CD14-positive monocyte (primary cell): ENCODE measurements around the gene PGM2. TPM values are rescaled to one million over a fixed set of nuclear protein-coding genes. Genes with fewer than 3 reads are reported as not detected.

Source experiments
- DNase-seq, 3 donors: peaks; one replicate each; pipeline ENCODE4 v3.0.0-alpha.2; 2011 to 2022
- H2AFZ ChIP-seq: 2 replicates; pipeline ENCODE4 v1.6.0; 2012; ENCODE audit warnings: mild to moderate bottlenecking, low read depth, low read length, inconsistent platforms; ENCODE audit not compliant: insufficient read depth, poor library complexity, severe bottlenecking
- H3K27ac ChIP-seq, 2 donors: 1 replicate in 1 of 2; 2 replicates in 1 of 2; pipeline ENCODE4 v1.5.1; 2012 to 2013; ENCODE audit warnings: low read length in 2 of 2, control low read depth in 1 of 2, inconsistent platforms in 1 of 2, low read depth in 1 of 2, mild to moderate bottlenecking in 1 of 2
- H3K27me3 ChIP-seq, 2 donors: one replicate each; pipeline versions ENCODE4 v1.6.0 to v1.6.1; 2011 to 2013; ENCODE audit warnings: low read length in 2 of 2; ENCODE audit not compliant: control insufficient read depth in 2 of 2, insufficient read depth in 2 of 2
- H3K36me3 ChIP-seq, 2 donors: replicated peaks in 1 of 2; 1 replicate in 1 of 2; 2 replicates in 1 of 2; pipeline versions ENCODE4 v1.5.1 to v1.6.1; 2012 to 2013; ENCODE audit warnings: low read length in 2 of 2, control low read depth in 1 of 2, inconsistent platforms in 1 of 2, mild to moderate bottlenecking in 1 of 2; ENCODE audit not compliant: insufficient read depth in 2 of 2, control insufficient read depth in 1 of 2
- H3K4me1 ChIP-seq, 2 donors: 1 replicate in 1 of 2; 2 replicates in 1 of 2; pipeline versions ENCODE4 v1.5.1 to v1.6.1; 2012 to 2013; ENCODE audit warnings: low read length in 2 of 2, control low read depth in 1 of 2, inconsistent platforms in 1 of 2, mild to moderate bottlenecking in 1 of 2, moderate library complexity in 1 of 2; ENCODE audit not compliant: insufficient read depth in 2 of 2, control insufficient read depth in 1 of 2
- H3K4me2 ChIP-seq: replicated peaks from 2 replicates; pipeline ENCODE3; 2012; ENCODE audit warnings: low read length, moderate library complexity, mild to moderate bottlenecking; ENCODE audit not compliant: poor library complexity, severe bottlenecking; ENCODE audit errors: extremely low read depth
- H3K4me3 ChIP-seq, 3 experiments: fragments of 200-600 bp in 1 of 3; sonication (generic) in 1 of 3; replicated peaks in 1 of 3; 1 replicate in 2 of 3; 2 replicates in 1 of 3; pipeline ENCODE4 v1.5.1; 2011 to 2013; ENCODE audit warnings: low read length in 3 of 3, mild to moderate bottlenecking in 3 of 3, control low read depth in 2 of 3, low read depth in 2 of 3, inconsistent platforms in 1 of 3, moderate library complexity in 1 of 3
- H3K79me2 ChIP-seq: 2 replicates; pipeline ENCODE4 v1.6.0; 2012; ENCODE audit warnings: mild to moderate bottlenecking, control low read depth, inconsistent platforms, low read length, moderate library complexity; ENCODE audit not compliant: insufficient read depth
- H3K9ac ChIP-seq: 2 replicates; pipeline ENCODE4 v1.6.0; 2017; ENCODE audit warnings: low read length, mild to moderate bottlenecking; ENCODE audit not compliant: insufficient read depth, poor library complexity, severe bottlenecking
- H3K9me3 ChIP-seq, 2 donors: replicated peaks in 1 of 2; 1 replicate in 1 of 2; 2 replicates in 1 of 2; pipeline versions ENCODE4 v1.5.1 to v1.6.1; 2012 to 2013; ENCODE audit warnings: low read length in 2 of 2, control low read depth in 1 of 2; ENCODE audit not compliant: control insufficient read depth in 1 of 2, insufficient read depth in 1 of 2
- H4K20me1 ChIP-seq: 2 replicates; pipeline ENCODE4 v1.6.0; 2012; ENCODE audit warnings: mild to moderate bottlenecking, low read length, control low read depth, moderate library complexity; ENCODE audit not compliant: insufficient read depth
- H3K27ac Mint-ChIP-seq, 7 donors: one replicate each; pipeline ENCODE4 v1.8.0; 2020; ENCODE audit warnings: mild to moderate bottlenecking in 7 of 7, mixed read lengths in 7 of 7, moderate library complexity in 6 of 7, inconsistent platforms in 2 of 7
- H3K27me3 Mint-ChIP-seq, 3 donors: one replicate each; pipeline ENCODE4 v1.8.0; 2021 to 2022; ENCODE audit warnings: low read depth in 3 of 3, mild to moderate bottlenecking in 3 of 3, mixed read lengths in 3 of 3, moderate library complexity in 3 of 3, inconsistent platforms in 1 of 3
- H3K36me3 Mint-ChIP-seq, 2 donors: one replicate each; pipeline ENCODE4 v1.8.0; 2020; ENCODE audit warnings: mixed read lengths in 2 of 2, inconsistent platforms in 1 of 2, mild to moderate bottlenecking in 1 of 2
- H3K4me1 Mint-ChIP-seq: one replicate; pipeline ENCODE4 v1.8.0; 2020; ENCODE audit warnings: mild to moderate bottlenecking, mixed read lengths
- H3K4me3 Mint-ChIP-seq, 2 donors: one replicate each; pipeline ENCODE4 v1.8.0; 2020; ENCODE audit warnings: mild to moderate bottlenecking in 2 of 2, mixed read lengths in 2 of 2, moderate library complexity in 1 of 2
- H3K9me3 Mint-ChIP-seq, 7 donors: one replicate each; pipeline ENCODE4 v1.8.0; 2020 to 2022; ENCODE audit warnings: mixed read lengths in 7 of 7, mild to moderate bottlenecking in 6 of 7, moderate library complexity in 6 of 7, inconsistent platforms in 2 of 7
- WGBS: methylation state at CpG from one replicate; pipeline ENCODE4 v1.1.5; 2013; ENCODE audit warnings: missing lambda C conversion rate; ENCODE audit not compliant: insufficient coverage; 5-methylcytosine and 5-hydroxymethylcytosine counted together
- intact Hi-C, 2 donors: fragments of 100-400 bp; cut with micrococcal nuclease; formaldehyde crosslinking; loops; one replicate each; pipeline versions ENCODE4 v1.15.0 to v1.15.1; 2023
- polyA plus RNA-seq, 3 donors: library from polyadenylated mRNA; depleted of rRNA in 1 of 3; unstranded in 2 of 3; stranded (reverse) in 1 of 3; fragments of 300-500 nt in 2 of 3; fragments of >200 nt in 1 of 3; fragmentation: Illumina TruSeq in 2 of 3; gene quantifications; 1 replicate in 2 of 3; 2 replicates in 1 of 3; pipeline ENCODE4 v1.2.3, GENCODE V29; 2012 to 2021
- TF ChIP-seq, protein P1 (sequence below): fragments of 200-600 bp; IDR thresholded peaks from one replicate; pipeline ENCODE4 v1.8.0; 2022; ENCODE audit warnings: antibody characterized with exemption, mild to moderate bottlenecking

Gene PGM2
- polyA plus RNA-seq, 3 donors, result 17.8 to 48.6 (median 46.2) TPM

GRCh38 chr4:37868238-37868637 is 41.8 kb downstream of the PGM2 start:
- Histone ChIP-seq H3K4me1 (peaks cover 44 to 60% of the 10 kb centered on the region in 2 donors), H4K20me1 (no peaks in the 10 kb centered on the region), H3K4me3 (no peak overlapping the region), H3K4me2 (no peak overlapping the region), H3K9ac (no peak overlapping the region), H3K27ac (no peak overlapping the region), H3K27me3 (no peaks in the 10 kb centered on the region), H3K79me2 (peaks cover 11% of the 10 kb centered on the region), H2AFZ (no peak overlapping the region), H3K9me3 (no peaks in the 10 kb centered on the region), H3K36me3 (peaks cover 2 to 9% of the 10 kb centered on the region in 2 donors)
- Mint-ChIP-seq H3K4me1 (peaks cover 70% of the 10 kb centered on the region), H3K4me3 (no peak overlapping the region), H3K27ac (peak overlapping the region in 1 of 7 donors; percentile 12), H3K9me3 (no peaks in the 10 kb centered on the region), H3K36me3 (peaks cover 31 to 47% of the 10 kb centered on the region in 2 donors), H3K27me3 (peaks cover 0 to 7% (median 3%) of the 10 kb centered on the region in 3 donors)
- TF ChIP-seq, protein P1, sequence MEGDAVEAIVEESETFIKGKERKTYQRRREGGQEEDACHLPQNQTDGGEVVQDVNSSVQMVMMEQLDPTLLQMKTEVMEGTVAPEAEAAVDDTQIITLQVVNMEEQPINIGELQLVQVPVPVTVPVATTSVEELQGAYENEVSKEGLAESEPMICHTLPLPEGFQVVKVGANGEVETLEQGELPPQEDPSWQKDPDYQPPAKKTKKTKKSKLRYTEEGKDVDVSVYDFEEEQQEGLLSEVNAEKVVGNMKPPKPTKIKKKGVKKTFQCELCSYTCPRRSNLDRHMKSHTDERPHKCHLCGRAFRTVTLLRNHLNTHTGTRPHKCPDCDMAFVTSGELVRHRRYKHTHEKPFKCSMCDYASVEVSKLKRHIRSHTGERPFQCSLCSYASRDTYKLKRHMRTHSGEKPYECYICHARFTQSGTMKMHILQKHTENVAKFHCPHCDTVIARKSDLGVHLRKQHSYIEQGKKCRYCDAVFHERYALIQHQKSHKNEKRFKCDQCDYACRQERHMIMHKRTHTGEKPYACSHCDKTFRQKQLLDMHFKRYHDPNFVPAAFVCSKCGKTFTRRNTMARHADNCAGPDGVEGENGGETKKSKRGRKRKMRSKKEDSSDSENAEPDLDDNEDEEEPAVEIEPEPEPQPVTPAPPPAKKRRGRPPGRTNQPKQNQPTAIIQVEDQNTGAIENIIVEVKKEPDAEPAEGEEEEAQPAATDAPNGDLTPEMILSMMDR, result no peak
- intact Hi-C loops, result no loop called here
- no peak for DNase-seq
- 93% methylated on average over 4 of the region's 4 CpGs for WGBS

DNA sequence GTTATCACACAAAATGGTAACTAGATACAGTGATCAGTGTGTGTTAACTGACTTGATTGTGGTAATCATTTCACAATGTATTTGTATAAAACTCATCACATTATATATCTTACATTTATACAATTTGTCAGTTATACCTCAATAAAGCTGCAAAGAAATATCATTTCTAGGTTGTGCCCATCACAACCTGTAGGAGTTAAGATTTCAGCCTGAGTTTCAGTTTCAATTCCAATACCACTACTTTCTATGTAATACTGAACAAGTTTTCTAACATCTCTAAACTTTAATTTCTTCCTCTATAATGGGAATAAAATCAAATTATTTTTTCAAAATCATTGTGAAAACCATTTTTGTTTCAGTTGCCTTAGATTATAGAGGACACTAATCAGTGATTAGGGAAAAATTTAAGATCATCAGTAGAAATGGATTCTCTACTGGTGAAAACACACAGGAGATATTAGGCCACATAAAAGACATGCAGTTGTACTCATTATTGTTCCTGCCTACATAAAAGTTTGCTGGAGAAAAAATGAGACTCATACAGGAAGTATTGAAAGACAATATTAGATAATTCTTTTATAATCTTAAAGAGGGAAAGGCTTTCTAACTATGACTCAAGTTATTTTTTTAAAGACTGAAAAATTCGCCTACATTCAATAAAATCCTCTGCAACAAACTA is 46.0 kb downstream of the PGM2 start:
- Histone ChIP-seq H3K4me2 (no peak overlapping the region), H2AFZ (no peak overlapping the region), H3K36me3 (peaks cover 2 to 9% of the 10 kb centered on the region in 2 donors), H3K9ac (no peak overlapping the region), H3K79me2 (no peaks in the 10 kb centered on the region), H4K20me1 (no peaks in the 10 kb centered on the region), H3K4me3 (no peak overlapping the region), H3K27me3 (no peaks in the 10 kb centered on the region), H3K27ac (peak overlapping the region in 1 of 2 donors; percentile 5), H3K9me3 (no peaks in the 10 kb centered on the region), H3K4me1 (peaks cover 20 to 40% of the 10 kb centered on the region in 2 donors)
- Mint-ChIP-seq H3K4me3 (no peak overlapping the region), H3K27me3 (peaks cover 0 to 4% (median 3%) of the 10 kb centered on the region in 3 donors), H3K36me3 (peaks cover 30 to 38% of the 10 kb centered on the region in 2 donors), H3K4me1 (peaks cover 53% of the 10 kb centered on the region), H3K27ac (peak overlapping the region in 2 of 7 donors; percentile 0 to 24), H3K9me3 (no peaks in the 10 kb centered on the region)
- DNase-seq, result no peak
- intact Hi-C loops, result no loop called here
- TF ChIP-seq, protein P1, result no peak
- WGBS, result no CpG with 5 or more reads among the region's 1 CpG
